WTC11 (cell line): ENCODE results near the gene RPP40. TPM values are rescaled to one million over a fixed set of nuclear protein-coding genes. Genes with fewer than 3 reads are reported as not detected.

Experiments
- ATAC-seq: fragments of 200-7000 bp; cut with Tn5 transposase; 2 replicates; pipeline ENCODE4 v1.10.0; 2021; ENCODE audit warnings: mild to moderate bottlenecking, moderate library complexity
- CTCF ChIA-PET: fragments of 300-600 bp; sonication (Branson Sonifier 250); formaldehyde crosslinking; loops from one replicate; lab custom pipeline; 2021; ENCODE audit warnings: antibody characterized with exemption; lab: Charles Lee
- POLR2A ChIA-PET: fragments of 350-600 bp; sonication (Branson Sonifier 250); formaldehyde crosslinking; loops from one replicate; lab custom pipeline; 2021; ENCODE audit warnings: antibody characterized with exemption; lab: Charles Lee
- DNase-seq: peaks from one replicate; pipeline ENCODE4 v3.0.0; 2021; ENCODE audit warnings: low spot score
- H3K27ac Mint-ChIP-seq: 2 replicates; pipeline ENCODE4 v1.8.0; 2021; ENCODE audit warnings: mixed read lengths
- H3K27me3 Mint-ChIP-seq: 2 replicates; pipeline ENCODE4 v1.8.0; 2021; ENCODE audit warnings: low read depth, mild to moderate bottlenecking, moderate library complexity, mixed read lengths
- H3K36me3 Mint-ChIP-seq: 2 replicates; pipeline ENCODE4 v1.8.0; 2021; ENCODE audit warnings: mixed read lengths
- H3K4me1 Mint-ChIP-seq: 2 replicates; pipeline ENCODE4 v1.8.0; 2022; ENCODE audit warnings: mixed read lengths
- H3K4me3 Mint-ChIP-seq: 2 replicates; pipeline ENCODE4 v1.8.0; 2021; ENCODE audit warnings: mild to moderate bottlenecking, moderate library complexity, mixed read lengths
- H3K9me3 Mint-ChIP-seq: 2 replicates; pipeline ENCODE4 v1.8.0; 2021; ENCODE audit warnings: mixed read lengths
- ATF1 ChIP-seq: sonication (generic); formaldehyde crosslinking; IDR thresholded peaks from 2 replicates; pipeline ENCODE4 v1.8.1; 2023; ENCODE audit warnings: mild to moderate bottlenecking, moderate library complexity, missing genetic modification reagents
- CREB1 ChIP-seq: sonication (generic); formaldehyde crosslinking; IDR thresholded peaks from 2 replicates; pipeline ENCODE4 v1.8.0; 2023; ENCODE audit warnings: mild to moderate bottlenecking, missing genetic modification reagents
- ELF4 ChIP-seq: sonication (generic); formaldehyde crosslinking; IDR thresholded peaks from 2 replicates; pipeline ENCODE4 v1.8.1; 2022; ENCODE audit warnings: low read depth, mild to moderate bottlenecking, moderate library complexity, missing genetic modification reagents
- ETV6 ChIP-seq: sonication (generic); formaldehyde crosslinking; IDR thresholded peaks from 2 replicates; pipeline ENCODE4 v1.8.1; 2022; ENCODE audit warnings: mild to moderate bottlenecking, missing genetic modification reagents
- GRHL2 ChIP-seq: fragments of 250-450 bp; sonication (Bioruptor Pico); IDR thresholded peaks from 2 replicates; pipeline ENCODE4 v1.8.0; 2022; ENCODE audit warnings: mild to moderate bottlenecking, moderate library complexity; ENCODE audit not compliant: insufficient replicate concordance, severe bottlenecking
- JUN ChIP-seq: sonication (generic); formaldehyde crosslinking; IDR thresholded peaks from 2 replicates; pipeline ENCODE4 v1.8.0; 2023; ENCODE audit warnings: mild to moderate bottlenecking, missing genetic modification reagents
- MYBL2 ChIP-seq: sonication (generic); formaldehyde crosslinking; IDR thresholded peaks from 2 replicates; pipeline ENCODE4 v1.8.1; 2023; ENCODE audit warnings: mild to moderate bottlenecking, moderate library complexity, missing genetic modification reagents
- SMAD4 ChIP-seq: sonication (generic); formaldehyde crosslinking; IDR thresholded peaks from 2 replicates; pipeline ENCODE4 v1.8.0; 2022; ENCODE audit warnings: mild to moderate bottlenecking, missing genetic modification reagents
- TEAD1 ChIP-seq: sonication (generic); formaldehyde crosslinking; IDR thresholded peaks from 2 replicates; pipeline ENCODE4 v1.8.0; 2022; ENCODE audit warnings: mild to moderate bottlenecking, missing genetic modification reagents
- TP53 ChIP-seq: sonication (generic); formaldehyde crosslinking; IDR thresholded peaks from 2 replicates; pipeline ENCODE4 v1.8.1; 2023; ENCODE audit warnings: mild to moderate bottlenecking, missing genetic modification reagents
- ZBTB21 ChIP-seq: sonication (generic); formaldehyde crosslinking; IDR thresholded peaks from 2 replicates; pipeline ENCODE4 v1.8.1; 2023; ENCODE audit warnings: mild to moderate bottlenecking, missing genetic modification reagents, borderline replicate concordance
- ZNF219 ChIP-seq: sonication (generic); formaldehyde crosslinking; IDR thresholded peaks from 2 replicates; pipeline ENCODE4 v1.8.0; 2023; ENCODE audit warnings: missing genetic modification reagents, mild to moderate bottlenecking, borderline replicate concordance
- ZNF232 ChIP-seq: sonication (generic); formaldehyde crosslinking; IDR thresholded peaks from 2 replicates; pipeline ENCODE4 v1.8.0; 2022; ENCODE audit warnings: mild to moderate bottlenecking, missing genetic modification reagents
- ZNF263 ChIP-seq: sonication (generic); formaldehyde crosslinking; IDR thresholded peaks from 2 replicates; pipeline ENCODE4 v1.8.1; 2022; ENCODE audit warnings: low read depth, mild to moderate bottlenecking, moderate library complexity, missing genetic modification reagents
- total RNA-seq: library from RNA; stranded (reverse); gene quantifications from 3 replicates; pipeline ENCODE4 v1.2.3, GENCODE V29; 2021
- TF ChIP-seq, protein P1 (sequence below): fragments of 250-450 bp; sonication (Bioruptor Pico); IDR thresholded peaks from 2 replicates; pipeline ENCODE4 v1.8.0; 2021; ENCODE audit warnings: mild to moderate bottlenecking
- TF ChIP-seq, protein P2 (sequence below): sonication (generic); formaldehyde crosslinking; IDR thresholded peaks from 2 replicates; pipeline ENCODE4 v1.8.1; 2022; ENCODE audit warnings: low read depth, missing genetic modification reagents, borderline replicate concordance
- TF ChIP-seq, protein P3 (sequence below): fragments of 250-450 bp; sonication (Bioruptor Pico); IDR thresholded peaks from 2 replicates; pipeline ENCODE4 v2.1.2; 2022; ENCODE audit warnings: mild to moderate bottlenecking, moderate library complexity
- TF ChIP-seq, protein P4 (sequence below): sonication (generic); formaldehyde crosslinking; IDR thresholded peaks from 2 replicates; pipeline ENCODE4 v1.8.1; 2022; ENCODE audit warnings: mild to moderate bottlenecking, moderate library complexity, missing genetic modification reagents
- TF ChIP-seq, protein P5 (sequence below): sonication (generic); formaldehyde crosslinking; IDR thresholded peaks from 2 replicates; pipeline ENCODE4 v1.8.0; 2022; ENCODE audit warnings: mild to moderate bottlenecking, missing genetic modification reagents
- TF ChIP-seq, protein P6 (sequence below): sonication (generic); formaldehyde crosslinking; IDR thresholded peaks from 2 replicates; pipeline ENCODE4 v1.8.0; 2022; ENCODE audit warnings: mild to moderate bottlenecking, missing genetic modification reagents
- TF ChIP-seq, protein P7 (sequence below): fragments of 250-450 bp; sonication (Bioruptor Pico); IDR thresholded peaks from 2 replicates; pipeline ENCODE4 v1.9.0; 2021; ENCODE audit warnings: moderate library complexity, mild to moderate bottlenecking, inconsistent platforms, borderline replicate concordance
- TF ChIP-seq, protein P8 (sequence below): sonication (generic); formaldehyde crosslinking; IDR thresholded peaks from 2 replicates; pipeline ENCODE4 v1.8.1; 2023; ENCODE audit warnings: mild to moderate bottlenecking, missing genetic modification reagents, borderline replicate concordance

RPP40 gene
- total RNA-seq, 1 experiment from 2014 or later = 12.2 TPM

DNA sequence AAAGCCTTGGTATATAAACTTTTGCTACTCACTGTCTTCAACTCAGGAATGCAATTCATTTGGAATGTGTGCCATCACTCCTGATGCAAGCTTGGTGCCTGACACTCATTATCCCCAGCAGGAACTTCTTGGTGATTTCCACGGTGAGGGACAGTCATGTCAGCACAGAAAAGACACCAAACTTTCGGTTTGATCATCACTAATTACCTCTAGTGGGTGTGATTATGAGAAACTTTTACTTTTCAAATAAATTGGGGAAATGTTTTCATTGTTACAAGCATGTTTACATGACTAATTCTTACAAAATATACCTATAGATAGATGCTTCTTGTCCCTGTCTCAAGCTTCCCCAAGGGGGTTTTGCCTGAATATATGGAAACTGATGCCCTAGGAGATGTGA is 40.9 kb downstream of the RPP40 start:
- H3K9me3 Mint-ChIP-seq = no peaks in the 10 kb centered on the region
- H3K27ac Mint-ChIP-seq = no peak overlapping the region
- no peaks in the 10 kb centered on the region for H3K36me3 Mint-ChIP-seq

DNA sequence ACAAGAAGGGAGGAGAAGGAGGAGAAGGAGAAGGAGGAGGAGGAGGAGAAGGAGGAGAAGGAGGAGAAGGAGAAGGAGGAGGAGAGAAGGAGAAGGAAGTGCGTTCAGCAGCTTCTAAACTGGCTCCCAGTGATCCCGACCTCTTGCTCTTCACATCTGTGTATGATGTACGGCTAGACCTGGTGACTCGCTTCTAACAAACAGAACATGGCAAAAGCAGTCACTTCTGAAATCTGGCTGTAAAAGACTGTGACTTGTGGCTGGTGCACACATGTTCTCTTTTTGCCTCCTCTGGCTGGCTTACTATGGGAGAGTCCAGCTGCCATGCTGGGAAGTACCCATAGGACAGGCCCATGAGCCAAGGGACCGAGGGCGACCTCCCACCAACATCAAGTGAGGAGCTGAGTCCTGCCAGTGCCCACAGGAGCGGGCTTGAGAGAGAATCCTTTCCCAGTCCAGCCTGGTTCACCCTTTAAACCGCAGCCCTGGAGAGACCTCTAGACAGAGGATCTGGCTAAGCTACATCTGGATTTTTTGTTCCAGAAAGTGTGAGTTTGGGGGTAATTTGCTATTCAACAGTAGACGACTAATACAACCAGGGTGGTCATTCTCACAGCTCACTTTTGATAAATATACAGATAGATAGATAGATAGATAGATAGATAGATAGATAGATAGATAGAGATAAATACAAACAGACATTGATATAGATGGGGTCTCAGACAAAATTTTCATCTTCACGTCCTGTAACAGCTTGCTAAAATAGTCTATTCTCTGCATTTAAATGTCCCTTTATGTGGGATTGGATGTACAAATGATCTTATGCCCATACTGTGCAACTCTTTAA is 42.3 kb downstream of the RPP40 start:
- Mint-ChIP-seq H3K4me3 (no peak overlapping the region), H3K36me3 (no peaks in the 10 kb centered on the region), H3K27me3 (no peaks in the 10 kb centered on the region), H3K27ac (no peak overlapping the region), H3K9me3 (no peaks in the 10 kb centered on the region), H3K4me1 (peaks cover 32% of the 10 kb centered on the region)
- POLR2A ChIA-PET = no interaction called here
- no peak for ATAC-seq
- no peak for DNase-seq
- CTCF ChIA-PET = interaction anchor here (0.6 kb wide), 2 partner anchors 37 to 445 kb away, joined by 4 read pairs; no protein-coding TSS in a partner anchor
- TF ChIP-seq TP53 (CRISPR knock-in tag) (no peak), ZNF232 (CRISPR knock-in tag) (no peak), ZNF219 (CRISPR knock-in tag) (no peak), GRHL2 (no peak), ELF4 (CRISPR knock-in tag) (no peak), ATF1 (CRISPR knock-in tag) (no peak), ETV6 (no peak)
- TF ChIP-seq, protein P1, sequence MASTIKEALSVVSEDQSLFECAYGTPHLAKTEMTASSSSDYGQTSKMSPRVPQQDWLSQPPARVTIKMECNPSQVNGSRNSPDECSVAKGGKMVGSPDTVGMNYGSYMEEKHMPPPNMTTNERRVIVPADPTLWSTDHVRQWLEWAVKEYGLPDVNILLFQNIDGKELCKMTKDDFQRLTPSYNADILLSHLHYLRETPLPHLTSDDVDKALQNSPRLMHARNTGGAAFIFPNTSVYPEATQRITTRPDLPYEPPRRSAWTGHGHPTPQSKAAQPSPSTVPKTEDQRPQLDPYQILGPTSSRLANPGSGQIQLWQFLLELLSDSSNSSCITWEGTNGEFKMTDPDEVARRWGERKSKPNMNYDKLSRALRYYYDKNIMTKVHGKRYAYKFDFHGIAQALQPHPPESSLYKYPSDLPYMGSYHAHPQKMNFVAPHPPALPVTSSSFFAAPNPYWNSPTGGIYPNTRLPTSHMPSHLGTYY (CRISPR knock-in tag) = no peak
- TF ChIP-seq, protein P2, sequence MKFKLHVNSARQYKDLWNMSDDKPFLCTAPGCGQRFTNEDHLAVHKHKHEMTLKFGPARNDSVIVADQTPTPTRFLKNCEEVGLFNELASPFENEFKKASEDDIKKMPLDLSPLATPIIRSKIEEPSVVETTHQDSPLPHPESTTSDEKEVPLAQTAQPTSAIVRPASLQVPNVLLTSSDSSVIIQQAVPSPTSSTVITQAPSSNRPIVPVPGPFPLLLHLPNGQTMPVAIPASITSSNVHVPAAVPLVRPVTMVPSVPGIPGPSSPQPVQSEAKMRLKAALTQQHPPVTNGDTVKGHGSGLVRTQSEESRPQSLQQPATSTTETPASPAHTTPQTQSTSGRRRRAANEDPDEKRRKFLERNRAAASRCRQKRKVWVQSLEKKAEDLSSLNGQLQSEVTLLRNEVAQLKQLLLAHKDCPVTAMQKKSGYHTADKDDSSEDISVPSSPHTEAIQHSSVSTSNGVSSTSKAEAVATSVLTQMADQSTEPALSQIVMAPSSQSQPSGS (CRISPR knock-in tag) = no peak
- TF ChIP-seq, protein P3, sequence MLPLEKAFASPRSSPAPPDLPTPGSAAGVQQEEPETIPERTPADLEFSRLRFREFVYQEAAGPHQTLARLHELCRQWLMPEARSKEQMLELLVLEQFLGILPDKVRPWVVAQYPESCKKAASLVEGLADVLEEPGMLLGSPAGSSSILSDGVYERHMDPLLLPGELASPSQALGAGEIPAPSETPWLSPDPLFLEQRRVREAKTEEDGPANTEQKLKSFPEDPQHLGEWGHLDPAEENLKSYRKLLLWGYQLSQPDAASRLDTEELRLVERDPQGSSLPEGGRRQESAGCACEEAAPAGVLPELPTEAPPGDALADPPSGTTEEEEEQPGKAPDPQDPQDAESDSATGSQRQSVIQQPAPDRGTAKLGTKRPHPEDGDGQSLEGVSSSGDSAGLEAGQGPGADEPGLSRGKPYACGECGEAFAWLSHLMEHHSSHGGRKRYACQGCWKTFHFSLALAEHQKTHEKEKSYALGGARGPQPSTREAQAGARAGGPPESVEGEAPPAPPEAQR (CRISPR knock-in tag) = no peak
- TF ChIP-seq, protein P4, sequence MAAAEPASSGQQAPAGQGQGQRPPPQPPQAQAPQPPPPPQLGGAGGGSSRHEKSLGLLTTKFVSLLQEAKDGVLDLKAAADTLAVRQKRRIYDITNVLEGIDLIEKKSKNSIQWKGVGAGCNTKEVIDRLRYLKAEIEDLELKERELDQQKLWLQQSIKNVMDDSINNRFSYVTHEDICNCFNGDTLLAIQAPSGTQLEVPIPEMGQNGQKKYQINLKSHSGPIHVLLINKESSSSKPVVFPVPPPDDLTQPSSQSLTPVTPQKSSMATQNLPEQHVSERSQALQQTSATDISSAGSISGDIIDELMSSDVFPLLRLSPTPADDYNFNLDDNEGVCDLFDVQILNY (CRISPR knock-in tag) = no peak
- TF ChIP-seq, protein P5, sequence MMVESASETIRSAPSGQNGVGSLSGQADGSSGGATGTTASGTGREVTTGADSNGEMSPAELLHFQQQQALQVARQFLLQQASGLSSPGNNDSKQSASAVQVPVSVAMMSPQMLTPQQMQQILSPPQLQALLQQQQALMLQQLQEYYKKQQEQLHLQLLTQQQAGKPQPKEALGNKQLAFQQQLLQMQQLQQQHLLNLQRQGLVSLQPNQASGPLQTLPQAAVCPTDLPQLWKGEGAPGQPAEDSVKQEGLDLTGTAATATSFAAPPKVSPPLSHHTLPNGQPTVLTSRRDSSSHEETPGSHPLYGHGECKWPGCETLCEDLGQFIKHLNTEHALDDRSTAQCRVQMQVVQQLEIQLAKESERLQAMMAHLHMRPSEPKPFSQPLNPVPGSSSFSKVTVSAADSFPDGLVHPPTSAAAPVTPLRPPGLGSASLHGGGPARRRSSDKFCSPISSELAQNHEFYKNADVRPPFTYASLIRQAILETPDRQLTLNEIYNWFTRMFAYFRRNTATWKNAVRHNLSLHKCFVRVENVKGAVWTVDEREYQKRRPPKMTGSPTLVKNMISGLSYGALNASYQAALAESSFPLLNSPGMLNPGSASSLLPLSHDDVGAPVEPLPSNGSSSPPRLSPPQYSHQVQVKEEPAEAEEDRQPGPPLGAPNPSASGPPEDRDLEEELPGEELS (CRISPR knock-in tag) = no peak

More for the DNA sequence above, 40.9 kb downstream of the RPP40 start:
- DNase-seq = no peak
- TF ChIP-seq ZNF263 (CRISPR knock-in tag) (no peak), ETV6 (no peak), ZBTB21 (CRISPR knock-in tag) (no peak), TEAD1 (no peak), CREB1 (no peak), SMAD4 (CRISPR knock-in tag) (no peak), MYBL2 (CRISPR knock-in tag) (no peak), JUN (no peak)
- TF ChIP-seq, protein P6, sequence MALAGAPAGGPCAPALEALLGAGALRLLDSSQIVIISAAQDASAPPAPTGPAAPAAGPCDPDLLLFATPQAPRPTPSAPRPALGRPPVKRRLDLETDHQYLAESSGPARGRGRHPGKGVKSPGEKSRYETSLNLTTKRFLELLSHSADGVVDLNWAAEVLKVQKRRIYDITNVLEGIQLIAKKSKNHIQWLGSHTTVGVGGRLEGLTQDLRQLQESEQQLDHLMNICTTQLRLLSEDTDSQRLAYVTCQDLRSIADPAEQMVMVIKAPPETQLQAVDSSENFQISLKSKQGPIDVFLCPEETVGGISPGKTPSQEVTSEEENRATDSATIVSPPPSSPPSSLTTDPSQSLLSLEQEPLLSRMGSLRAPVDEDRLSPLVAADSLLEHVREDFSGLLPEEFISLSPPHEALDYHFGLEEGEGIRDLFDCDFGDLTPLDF = no peak
- TF ChIP-seq, protein P7, sequence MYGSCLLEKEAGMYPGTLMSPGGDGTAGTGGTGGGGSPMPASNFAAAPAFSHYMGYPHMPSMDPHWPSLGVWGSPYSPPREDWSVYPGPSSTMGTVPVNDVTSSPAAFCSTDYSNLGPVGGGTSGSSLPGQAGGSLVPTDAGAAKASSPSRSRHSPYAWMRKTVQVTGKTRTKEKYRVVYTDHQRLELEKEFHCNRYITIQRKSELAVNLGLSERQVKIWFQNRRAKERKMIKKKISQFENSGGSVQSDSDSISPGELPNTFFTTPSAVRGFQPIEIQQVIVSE = no peak
- TF ChIP-seq, protein P8, sequence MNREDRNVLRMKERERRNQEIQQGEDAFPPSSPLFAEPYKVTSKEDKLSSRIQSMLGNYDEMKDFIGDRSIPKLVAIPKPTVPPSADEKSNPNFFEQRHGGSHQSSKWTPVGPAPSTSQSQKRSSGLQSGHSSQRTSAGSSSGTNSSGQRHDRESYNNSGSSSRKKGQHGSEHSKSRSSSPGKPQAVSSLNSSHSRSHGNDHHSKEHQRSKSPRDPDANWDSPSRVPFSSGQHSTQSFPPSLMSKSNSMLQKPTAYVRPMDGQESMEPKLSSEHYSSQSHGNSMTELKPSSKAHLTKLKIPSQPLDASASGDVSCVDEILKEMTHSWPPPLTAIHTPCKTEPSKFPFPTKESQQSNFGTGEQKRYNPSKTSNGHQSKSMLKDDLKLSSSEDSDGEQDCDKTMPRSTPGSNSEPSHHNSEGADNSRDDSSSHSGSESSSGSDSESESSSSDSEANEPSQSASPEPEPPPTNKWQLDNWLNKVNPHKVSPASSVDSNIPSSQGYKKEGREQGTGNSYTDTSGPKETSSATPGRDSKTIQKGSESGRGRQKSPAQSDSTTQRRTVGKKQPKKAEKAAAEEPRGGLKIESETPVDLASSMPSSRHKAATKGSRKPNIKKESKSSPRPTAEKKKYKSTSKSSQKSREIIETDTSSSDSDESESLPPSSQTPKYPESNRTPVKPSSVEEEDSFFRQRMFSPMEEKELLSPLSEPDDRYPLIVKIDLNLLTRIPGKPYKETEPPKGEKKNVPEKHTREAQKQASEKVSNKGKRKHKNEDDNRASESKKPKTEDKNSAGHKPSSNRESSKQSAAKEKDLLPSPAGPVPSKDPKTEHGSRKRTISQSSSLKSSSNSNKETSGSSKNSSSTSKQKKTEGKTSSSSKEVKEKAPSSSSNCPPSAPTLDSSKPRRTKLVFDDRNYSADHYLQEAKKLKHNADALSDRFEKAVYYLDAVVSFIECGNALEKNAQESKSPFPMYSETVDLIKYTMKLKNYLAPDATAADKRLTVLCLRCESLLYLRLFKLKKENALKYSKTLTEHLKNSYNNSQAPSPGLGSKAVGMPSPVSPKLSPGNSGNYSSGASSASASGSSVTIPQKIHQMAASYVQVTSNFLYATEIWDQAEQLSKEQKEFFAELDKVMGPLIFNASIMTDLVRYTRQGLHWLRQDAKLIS (CRISPR knock-in tag) = no peak
- H3K4me1 Mint-ChIP-seq = peaks cover 23% of the 10 kb centered on the region
- ChIA-PET POLR2A (no interaction called here), CTCF (no interaction called here)
- no peak for ATAC-seq
- no peak overlapping the region for H3K4me3 Mint-ChIP-seq
- no peaks in the 10 kb centered on the region for H3K27me3 Mint-ChIP-seq
